Measurements from ENCODE around the gene GATA6. TPM values are rescaled to one million over a fixed set of nuclear protein-coding genes. Genes with fewer than 3 reads are reported as not detected.
A peak's percentile ranks its signal among the peaks of the same experiment; 100 is the strongest.

Gene GATA6
- total RNA-seq, 1 donor from 2014 or later, result under 0.01 TPM

GRCh38 chr18:22165603-22166068 is 3.8 kb upstream of the GATA6 start:
- no peak for FAIRE-seq
- DNase-seq (ENCODE audit: low spot score in 2 of 2), result no peak

- DNase-seq (ENCODE audit: low spot score in 2 of 2), result no peak
- FAIRE-seq, result no peak
These were observed 3.1 kb upstream of the GATA6 start for GRCh38 chr18:22166069-22166950.

GRCh38 chr18:22167091-22167470 is 2.3 kb upstream of the GATA6 start:
- FAIRE-seq, result no peak
- no peak for DNase-seq (ENCODE audit: low spot score in 2 of 2)

GRCh38 chr18:22167471-22168241 is 1.7 kb upstream of the GATA6 start:
- no peak for DNase-seq (ENCODE audit: low spot score in 2 of 2)

GRCh38 chr18:22168360-22168921 is 948 bp upstream of the GATA6 start:
- no peak for DNase-seq (ENCODE audit: low spot score in 2 of 2)

More at GRCh38 chr18:22167471-22168241, 1.7 kb upstream of the GATA6 start:
- no peak for FAIRE-seq

GRCh38 chr18:22169889-22170420 is 566 bp downstream of the GATA6 start:
- no peak for DNase-seq (ENCODE audit: low spot score in 2 of 2)
- FAIRE-seq, result no peak

More at GRCh38 chr18:22168360-22168921, 948 bp upstream of the GATA6 start:
- FAIRE-seq, result no peak

- DNase-seq (ENCODE audit: low spot score in 2 of 2) (peak in 1 of 2 donors; percentile 33), FAIRE-seq (no peak)
These were observed 1.2 kb downstream of the GATA6 start for GRCh38 chr18:22170421-22171257.

- FAIRE-seq (no peak), DNase-seq (ENCODE audit: low spot score in 2 of 2) (no peak)
These were observed 2.1 kb downstream of the GATA6 start for GRCh38 chr18:22171258-22172119.

- no peak for FAIRE-seq
These were observed 2.8 kb downstream of the GATA6 start for GRCh38 chr18:22172120-22172582.

GRCh38 chr18:22172594-22173049 is 3.2 kb downstream of the GATA6 start:
- DNase-seq (ENCODE audit: low spot score in 2 of 2) (no peak), FAIRE-seq (no peak)

More at GRCh38 chr18:22172120-22172582, 2.8 kb downstream of the GATA6 start:
- DNase-seq (ENCODE audit: low spot score in 2 of 2), result no peak

- FAIRE-seq, result no peak
These were observed 4.0 kb downstream of the GATA6 start for GRCh38 chr18:22173221-22173927.

GRCh38 chr18:22173928-22174301 is 4.5 kb downstream of the GATA6 start:
- DNase-seq (ENCODE audit: low spot score in 2 of 2) (no peak), FAIRE-seq (no peak)

More at GRCh38 chr18:22173221-22173927, 4.0 kb downstream of the GATA6 start:
- DNase-seq (ENCODE audit: low spot score in 2 of 2), result no peak

- no peak for DNase-seq (ENCODE audit: low spot score in 2 of 2)
- no peak for FAIRE-seq
These were observed 5.2 kb downstream of the GATA6 start for GRCh38 chr18:22174341-22175145.

GRCh38 chr18:22175346-22175745 is 6.0 kb downstream of the GATA6 start:
- DNase-seq (ENCODE audit: low spot score in 2 of 2) (no peak), FAIRE-seq (no peak)

GRCh38 chr18:22176420-22177326 is 7.3 kb downstream of the GATA6 start:
- no peak for FAIRE-seq
- no peak for DNase-seq (ENCODE audit: low spot score in 2 of 2)

GRCh38 chr18:22177327-22177871 is 8.0 kb downstream of the GATA6 start:
- FAIRE-seq (no peak), DNase-seq (ENCODE audit: low spot score in 2 of 2) (no peak)
